Natural killer cell (primary cell): ENCODE measurements around the gene PTPRT. TPM values are rescaled to one million over a fixed set of nuclear protein-coding genes. Genes with fewer than 3 reads are reported as not detected.

Experiments used
- ATAC-seq, 3 donors: fragments of 150-1000 bp in 2 of 3; fragments of 200-7000 bp in 1 of 3; cut with Tn5 transposase; 1 replicate in 1 of 3; 2 replicates in 2 of 3; pipeline ENCODE4 v1.10.0; 2021; ENCODE audit warnings: mild to moderate bottlenecking in 2 of 3, moderate library complexity in 2 of 3
- DNase-seq, 2 donors: peaks; one replicate each; pipeline versions ENCODE4 v3.0.0 to v3.0.0-alpha.2; 2013 to 2021; ENCODE audit warnings: mixed read lengths in 1 of 2
- H3K27ac ChIP-seq: one replicate; pipeline ENCODE4 v1.5.1; 2013; ENCODE audit warnings: mild to moderate bottlenecking, low read length
- H3K27me3 ChIP-seq: one replicate; pipeline ENCODE4 v1.6.1; 2013; ENCODE audit warnings: low read length; ENCODE audit not compliant: control insufficient read depth, insufficient read depth
- H3K36me3 ChIP-seq: one replicate; pipeline ENCODE4 v1.6.1; 2013; ENCODE audit warnings: low read length; ENCODE audit not compliant: control insufficient read depth, insufficient read depth
- H3K4me1 ChIP-seq: one replicate; pipeline ENCODE4 v1.6.1; 2013; ENCODE audit warnings: low read length; ENCODE audit not compliant: control insufficient read depth, insufficient read depth
- H3K4me3 ChIP-seq: one replicate; pipeline ENCODE4 v1.5.1; 2013; ENCODE audit warnings: low read length
- H3K9me3 ChIP-seq: one replicate; pipeline ENCODE4 v1.6.1; 2013; ENCODE audit warnings: low read length; ENCODE audit not compliant: control insufficient read depth, insufficient read depth
- H3K27ac Mint-ChIP-seq, 2 donors: one replicate each; pipeline ENCODE4 v1.8.0; 2022; ENCODE audit warnings: mild to moderate bottlenecking in 2 of 2, mixed read lengths in 2 of 2, moderate library complexity in 1 of 2
- H3K27me3 Mint-ChIP-seq, 2 donors: one replicate each; pipeline ENCODE4 v1.8.0; 2022; ENCODE audit warnings: low read depth in 2 of 2, mixed read lengths in 2 of 2
- H3K36me3 Mint-ChIP-seq: one replicate; pipeline ENCODE4 v1.8.0; 2022; ENCODE audit warnings: mixed read lengths
- H3K4me1 Mint-ChIP-seq, 2 donors: one replicate each; pipeline ENCODE4 v1.8.0; 2022; ENCODE audit warnings: mixed read lengths in 2 of 2
- H3K4me3 Mint-ChIP-seq: one replicate; pipeline ENCODE4 v1.8.0; 2022; ENCODE audit warnings: mild to moderate bottlenecking, moderate library complexity, mixed read lengths
- H3K9me3 Mint-ChIP-seq, 2 donors: one replicate each; pipeline ENCODE4 v1.8.0; 2022; ENCODE audit warnings: mixed read lengths in 2 of 2
- WGBS: methylation state at CpG from one replicate; pipeline ENCODE4 v1.1.7; 2013; ENCODE audit warnings: missing lambda C conversion rate; ENCODE audit not compliant: insufficient coverage; 5-methylcytosine and 5-hydroxymethylcytosine counted together
- intact Hi-C: fragments of 100-400 bp; cut with micrococcal nuclease; formaldehyde crosslinking; loops from one replicate; pipeline ENCODE4 v1.14.2; 2022
- total RNA-seq, 4 donors: library from RNA; stranded (reverse); fragments of 120-200 nt in 1 of 4; gene quantifications; one replicate each; pipeline versions ENCODE4 v1.2.3 to v1.2.4, GENCODE V29; 2013 to 2022
- TF ChIP-seq, protein P1 (sequence below): fragments of 200-600 bp; IDR thresholded peaks from one replicate; pipeline ENCODE4 v1.8.0; 2022; ENCODE audit warnings: antibody characterized with exemption

Gene PTPRT
- total RNA-seq, 3 donors from 2014 or later (not counting 1 experiment from before 2014, with no cell fraction given): not detected

DNA sequence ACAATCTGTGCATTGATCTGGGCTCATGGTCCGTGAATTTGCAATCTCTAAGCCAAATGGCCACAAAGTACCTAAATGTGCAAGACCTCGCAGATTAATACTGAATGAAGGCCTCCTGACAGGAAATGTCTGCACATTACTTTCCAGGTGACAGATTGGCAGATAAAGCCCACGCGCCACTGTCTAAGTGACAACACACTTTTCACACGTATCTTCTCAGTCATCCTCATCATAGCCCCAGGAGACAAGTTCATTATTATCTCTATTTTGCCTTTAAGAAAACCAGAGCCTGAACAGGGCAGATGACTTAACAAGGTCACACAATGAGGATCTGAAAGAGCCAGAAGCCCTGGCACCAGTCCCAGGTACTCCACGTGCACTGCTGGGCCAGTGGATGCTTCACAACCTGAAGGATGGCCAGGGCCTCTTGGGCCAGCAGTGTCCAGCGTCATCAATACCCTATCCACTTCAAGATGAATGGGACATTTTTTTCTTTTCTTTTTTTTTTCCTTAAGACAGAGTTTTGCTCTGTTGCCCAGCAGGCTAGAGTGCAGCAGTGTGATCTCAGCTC, 266.3 kb downstream of the PTPRT start:
- H3K27ac ChIP-seq: no peak overlapping the region
- ATAC-seq (no peak), DNase-seq (no peak)
- no peaks in the 10 kb centered on the region for H3K9me3 ChIP-seq
- no peaks in the 10 kb centered on the region for H3K36me3 ChIP-seq
- no peaks in the 10 kb centered on the region for H3K36me3 Mint-ChIP-seq
- 77% methylated on average over 7 of the region's 7 CpGs for WGBS
- TF ChIP-seq, protein P1, sequence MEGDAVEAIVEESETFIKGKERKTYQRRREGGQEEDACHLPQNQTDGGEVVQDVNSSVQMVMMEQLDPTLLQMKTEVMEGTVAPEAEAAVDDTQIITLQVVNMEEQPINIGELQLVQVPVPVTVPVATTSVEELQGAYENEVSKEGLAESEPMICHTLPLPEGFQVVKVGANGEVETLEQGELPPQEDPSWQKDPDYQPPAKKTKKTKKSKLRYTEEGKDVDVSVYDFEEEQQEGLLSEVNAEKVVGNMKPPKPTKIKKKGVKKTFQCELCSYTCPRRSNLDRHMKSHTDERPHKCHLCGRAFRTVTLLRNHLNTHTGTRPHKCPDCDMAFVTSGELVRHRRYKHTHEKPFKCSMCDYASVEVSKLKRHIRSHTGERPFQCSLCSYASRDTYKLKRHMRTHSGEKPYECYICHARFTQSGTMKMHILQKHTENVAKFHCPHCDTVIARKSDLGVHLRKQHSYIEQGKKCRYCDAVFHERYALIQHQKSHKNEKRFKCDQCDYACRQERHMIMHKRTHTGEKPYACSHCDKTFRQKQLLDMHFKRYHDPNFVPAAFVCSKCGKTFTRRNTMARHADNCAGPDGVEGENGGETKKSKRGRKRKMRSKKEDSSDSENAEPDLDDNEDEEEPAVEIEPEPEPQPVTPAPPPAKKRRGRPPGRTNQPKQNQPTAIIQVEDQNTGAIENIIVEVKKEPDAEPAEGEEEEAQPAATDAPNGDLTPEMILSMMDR: no peak
- intact Hi-C loops: no loop called here
- no peaks in the 10 kb centered on the region for H3K4me1 ChIP-seq
- no peaks in the 10 kb centered on the region for H3K27me3 Mint-ChIP-seq
- H3K4me1 Mint-ChIP-seq: no peaks in the 10 kb centered on the region
- H3K27ac Mint-ChIP-seq: no peak overlapping the region
- H3K27me3 ChIP-seq: no peaks in the 10 kb centered on the region
- no peak overlapping the region for H3K4me3 ChIP-seq
- H3K9me3 Mint-ChIP-seq: peaks cover 0 to 3% of the 10 kb centered on the region in 2 donors
- no peak overlapping the region for H3K4me3 Mint-ChIP-seq

DNA sequence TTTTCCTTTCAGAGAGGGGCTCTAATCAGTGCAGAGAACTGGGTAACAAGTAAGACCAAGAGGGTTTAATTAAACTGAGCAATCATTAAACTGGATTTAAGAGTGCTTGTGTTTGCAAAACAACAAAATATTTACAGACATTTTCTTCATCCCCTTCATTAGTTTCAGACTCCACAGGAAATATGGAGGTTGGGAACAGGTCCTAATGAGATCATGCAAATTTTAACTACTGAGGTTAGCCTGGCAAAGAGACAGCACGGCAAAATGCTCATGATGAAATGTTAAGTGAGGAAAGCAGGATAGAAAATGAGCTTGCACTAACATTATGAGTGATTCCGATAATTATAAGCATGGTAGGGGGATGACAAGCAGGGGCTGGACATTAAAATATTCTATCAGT, 268.9 kb downstream of the PTPRT start:
- intact Hi-C loops: no loop called here
- no peak for ATAC-seq
- H3K4me3 ChIP-seq: no peak overlapping the region
- Mint-ChIP-seq H3K27ac (no peak overlapping the region), H3K4me1 (no peaks in the 10 kb centered on the region), H3K36me3 (no peaks in the 10 kb centered on the region), H3K4me3 (no peak overlapping the region), H3K9me3 (peaks cover 0 to 3% of the 10 kb centered on the region in 2 donors), H3K27me3 (no peaks in the 10 kb centered on the region)
- WGBS: 81% methylated on average over 2 of the region's 2 CpGs
- no peaks in the 10 kb centered on the region for H3K27me3 ChIP-seq
- no peak for DNase-seq
- H3K27ac ChIP-seq: no peak overlapping the region
- no peaks in the 10 kb centered on the region for H3K36me3 ChIP-seq
- TF ChIP-seq, protein P1: no peak
- H3K9me3 ChIP-seq: no peaks in the 10 kb centered on the region
- H3K4me1 ChIP-seq: no peaks in the 10 kb centered on the region

DNA sequence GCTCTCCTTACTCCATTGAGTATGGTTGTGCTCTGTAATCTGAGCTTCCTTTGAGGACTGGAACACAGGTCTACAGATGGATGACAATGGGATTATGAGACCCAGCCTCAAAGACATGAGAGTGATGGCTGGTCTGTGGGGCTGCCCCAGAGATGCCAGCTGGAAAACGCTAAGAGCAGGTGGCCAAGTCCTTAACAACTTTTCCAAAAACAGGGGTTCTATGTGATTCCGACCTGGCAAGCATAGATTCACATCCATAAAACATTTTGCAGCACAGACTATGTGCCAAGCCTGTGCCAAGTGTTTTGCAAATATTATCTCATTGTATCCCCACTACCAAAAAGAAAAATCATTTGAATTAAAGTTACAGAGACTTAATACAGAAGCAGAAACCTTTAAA, 270.4 kb downstream of the PTPRT start:
- Histone ChIP-seq H3K27me3 (no peaks in the 10 kb centered on the region), H3K36me3 (no peaks in the 10 kb centered on the region), H3K27ac (no peak overlapping the region), H3K9me3 (no peaks in the 10 kb centered on the region), H3K4me1 (no peaks in the 10 kb centered on the region), H3K4me3 (no peak overlapping the region)
- Mint-ChIP-seq H3K9me3 (peaks cover 0 to 5% of the 10 kb centered on the region in 2 donors), H3K36me3 (no peaks in the 10 kb centered on the region), H3K4me3 (no peak overlapping the region), H3K27ac (no peak overlapping the region), H3K4me1 (no peaks in the 10 kb centered on the region), H3K27me3 (no peaks in the 10 kb centered on the region)
- intact Hi-C loops: no loop called here
- ATAC-seq (no peak), DNase-seq (no peak)
- TF ChIP-seq, protein P1: no peak
- WGBS: 72% methylated on average over 2 of the region's 2 CpGs

DNA sequence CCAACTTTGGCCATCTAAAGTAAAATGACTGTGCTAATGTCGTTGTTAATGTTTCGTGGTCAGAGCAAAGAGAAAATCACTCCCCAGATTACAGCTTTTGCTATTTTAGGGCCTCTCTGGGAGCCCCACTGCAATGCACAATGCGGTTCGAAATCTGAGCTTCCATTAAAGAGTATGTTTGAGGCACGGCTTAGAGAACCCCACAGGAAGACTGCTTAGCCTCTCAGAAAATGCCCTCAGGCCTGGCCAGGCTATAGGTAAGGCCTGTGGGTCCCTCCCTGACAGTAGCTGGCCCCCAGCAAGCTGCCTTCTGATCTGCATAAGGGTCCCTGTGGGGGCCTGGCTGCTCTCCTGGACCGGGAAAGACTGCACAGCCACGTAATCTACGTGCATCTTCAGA, 274.6 kb downstream of the PTPRT start:
- H3K9me3 ChIP-seq: no peaks in the 10 kb centered on the region
- Mint-ChIP-seq H3K27ac (no peak overlapping the region), H3K36me3 (no peaks in the 10 kb centered on the region), H3K4me1 (no peaks in the 10 kb centered on the region), H3K9me3 (peaks cover 2 to 3% of the 10 kb centered on the region in 2 donors), H3K4me3 (no peak overlapping the region), H3K27me3 (no peaks in the 10 kb centered on the region)
- no peak overlapping the region for H3K4me3 ChIP-seq
- TF ChIP-seq, protein P1: no peak
- H3K4me1 ChIP-seq: no peaks in the 10 kb centered on the region
- H3K27me3 ChIP-seq: no peaks in the 10 kb centered on the region
- no peaks in the 10 kb centered on the region for H3K36me3 ChIP-seq
- no peak overlapping the region for H3K27ac ChIP-seq
- WGBS: 79% methylated on average over 8 of the region's 8 CpGs
- ATAC-seq: no peak
- intact Hi-C loops: no loop called here
- DNase-seq: no peak
